HG03196 (cell line): ENCODE measurements around the gene OR6B1.

Source experiments
- ATAC-seq: cut with Tn5 transposase; IDR thresholded peaks from one replicate; pipeline ENCODE4 v1.9.1; 2021; ENCODE audit not compliant: unreplicated experiment

Gene OR6B1

GRCh38 chr7:144000020-144000419 is at the start of gene OR6B1:
Gene OR6B1 (plus strand): TSS chr7:144000320. CDS start chr7:144003997, 3,677 bp downstream.
- no peak for ATAC-seq

GRCh38 chr7:143953421-143953820 is 46.7 kb upstream of the OR6B1 start:
- no peak for ATAC-seq

- ATAC-seq = no peak
Observed at GRCh38 chr7:143954135-143954534, 46.0 kb upstream of the OR6B1 start.

- ATAC-seq = no peak
Observed at GRCh38 chr7:143954544-143954943, 45.6 kb upstream of the OR6B1 start, which contains the start of gene OR2F1. Gene OR2F1 (plus strand): TSS chr7:143954844. CDS start chr7:143959971, 5,127 bp downstream.

- no peak for ATAC-seq
Observed at GRCh38 chr7:143958781-143959180, 41.3 kb upstream of the OR6B1 start.

GRCh38 chr7:143960813-143961610 is 39.1 kb upstream of the OR6B1 start:
- ATAC-seq = no peak

- ATAC-seq = no peak
Observed at GRCh38 chr7:143965280-143965679, 34.8 kb upstream of the OR6B1 start.

- ATAC-seq = no peak
Observed at GRCh38 chr7:143967398-143967797, 32.7 kb upstream of the OR6B1 start.

- no peak for ATAC-seq
Observed at GRCh38 chr7:143973870-143974416, 26.2 kb upstream of the OR6B1 start.

GRCh38 chr7:143974459-143974858 is 25.7 kb upstream of the OR6B1 start:
- no peak for ATAC-seq

GRCh38 chr7:143975617-143976016 is 24.5 kb upstream of the OR6B1 start:
- no peak for ATAC-seq

GRCh38 chr7:143978585-143978984 is 21.5 kb upstream of the OR6B1 start:
- ATAC-seq = no peak

- no peak for ATAC-seq
Observed at GRCh38 chr7:143979359-143979758, 20.8 kb upstream of the OR6B1 start.

- no peak for ATAC-seq
Observed at GRCh38 chr7:143979998-143980397, 20.1 kb upstream of the OR6B1 start.

GRCh38 chr7:143980746-143981510 is 19.2 kb upstream of the OR6B1 start:
- no peak for ATAC-seq

- ATAC-seq = no peak
Observed at GRCh38 chr7:143983960-143984359, 16.2 kb upstream of the OR6B1 start.

GRCh38 chr7:143987513-143987912 is 12.6 kb upstream of the OR6B1 start:
- peak; percentile 59 for ATAC-seq

- ATAC-seq = no peak
Observed at GRCh38 chr7:143988976-143989745, 11.0 kb upstream of the OR6B1 start.

GRCh38 chr7:143992670-143993069 is 7.5 kb upstream of the OR6B1 start:
- ATAC-seq = no peak

- no peak for ATAC-seq
Observed at GRCh38 chr7:143993924-143994323, 6.2 kb upstream of the OR6B1 start.

- ATAC-seq = no peak
Observed at GRCh38 chr7:144001543-144001942, 1.4 kb downstream of the OR6B1 start.
